Right cardiac atrium (tissue), 5 donors: Measurements from ENCODE around the gene UQCRHL. TPM values are rescaled to one million over a fixed set of nuclear protein-coding genes. Genes with fewer than 3 reads are reported as not detected.
A peak's percentile ranks its signal among the peaks of the same experiment; 100 is the strongest.
"Not testable (repeated sequence)": the region's sequence is repeated elsewhere in the genome, so short reads cannot be mapped to it uniquely, and the experiment has no call there.

Experiments used
- ATAC-seq, 2 donors: fragments of 200-7000 bp; cut with Tn5 transposase; one replicate each; pipeline versions ENCODE4 v1.8.0 to v1.9.1; 2020; ENCODE audit warnings: moderate library complexity in 2 of 2, mild to moderate bottlenecking in 1 of 2
- DNase-seq, 3 donors: peaks; one replicate each; pipeline ENCODE4 v3.0.0-alpha.2; 2020
- H3K27ac ChIP-seq: one replicate; pipeline ENCODE4 v1.5.1; 2013; ENCODE audit warnings: mild to moderate bottlenecking, low read length, control low read depth, moderate library complexity
- H3K27me3 ChIP-seq: one replicate; pipeline ENCODE4 v1.6.1; 2013; ENCODE audit not compliant: control insufficient read depth, insufficient read depth
- H3K4me1 ChIP-seq: one replicate; pipeline ENCODE4 v1.6.1; 2013; ENCODE audit warnings: low read length; ENCODE audit not compliant: control insufficient read depth, insufficient read depth
- H3K4me3 ChIP-seq: one replicate; pipeline ENCODE4 v1.5.1; 2013; ENCODE audit warnings: low read length, control low read depth
- H3K9me3 ChIP-seq: one replicate; pipeline ENCODE4 v1.6.1; 2013; ENCODE audit warnings: low read length; ENCODE audit not compliant: control insufficient read depth
- WGBS: extraction: QIAGEN DNeasy Blood & Tissue Kit; methylation state at CpG from one replicate; pipeline ENCODE4 v1.1.7; 2013; 5-methylcytosine and 5-hydroxymethylcytosine counted together
- intact Hi-C, 4 donors: fragments of 100-400 bp; cut with DNase I; formaldehyde crosslinking; loops; one replicate each; pipeline versions ENCODE4 v1.11.0 to v1.14.0; 2022 to 2023
- long read RNA-seq, 4 donors: library from polyadenylated mRNA; unstranded; transcript quantifications; one replicate each; pipeline ENCODE4 v2.0.0, GENCODE V29; 2020 to 2021
- polyA plus RNA-seq: library from polyadenylated mRNA; stranded (reverse); fragments of 200-250 nt; gene quantifications from one replicate; pipeline ENCODE4 v1.2.3, GENCODE V29; 2013
- total RNA-seq, 4 donors: library from RNA; stranded (reverse); fragmentation: NEBNext Ultra II Directional; extraction: Animal tissue kit (Norgen Biotek cat#: 25700); gene quantifications; one replicate each; pipeline ENCODE4 v1.2.1, GENCODE V29; 2021
- donor health status: healthy with polysubstance abuse.
- donor health status: DM: no; HTN: yes; CAD: no.
- donor health status: DM: no; HTN: no; CAD: no.
- donor health status: DM: no; HTN: yes; CAD: no; lungs with severe emphysema.
- donor health status: DM: yes; HTN: yes; CAD: no.

The UQCRHL gene
- total RNA-seq (1 to 10 TPM; 3.3 to 4.0 (median 3.5) TPM), polyA plus RNA-seq (11.7 TPM)
- long read RNA-seq, donor 1 = 0 reads
- long read RNA-seq, donor 2 = 0 reads
- long read RNA-seq, donor 3 = 0 reads
- long read RNA-seq, donor 4, partial matches to known transcripts = 0 of 1 reads
- long read RNA-seq, donor 4, other reads (novel, unspliced or antisense) = 0 of 1 reads

- H3K4me3 ChIP-seq, intact Hi-C loops, H3K27ac ChIP-seq, ATAC-seq, H3K9me3 ChIP-seq, H3K27me3 ChIP-seq, H3K4me1 ChIP-seq: not testable (repeated sequence)
- 92% methylated on average over 11 of the region's 11 CpGs for WGBS
- DNase-seq = peak in 1 of 3 donors; percentile 0
Measured at GRCh38 chr1:15807549-15807948, at the start of gene UQCRHL. TSS of gene UQCRHL (minus strand) at chr1:15807649. CDS start at chr1:15807649, 0 bp downstream.

GRCh38 chr1:15856888-15857287 lies 49.4 kb upstream of the UQCRHL start:
- H3K4me1 ChIP-seq = peaks cover 6% of the 10 kb centered on the region
- H3K27ac ChIP-seq = no peak overlapping the region
- ATAC-seq = no peak
- intact Hi-C loops = no loop called here
- WGBS = 92% methylated on average over 5 of the region's 5 CpGs
- no peak overlapping the region for H3K4me3 ChIP-seq
- H3K27me3 ChIP-seq = no peaks in the 10 kb centered on the region
- no peaks in the 10 kb centered on the region for H3K9me3 ChIP-seq
- no peak for DNase-seq

- no peaks in the 10 kb centered on the region for H3K27me3 ChIP-seq
- 93% methylated on average over 3 of the region's 3 CpGs for WGBS
- H3K9me3 ChIP-seq = no peaks in the 10 kb centered on the region
- intact Hi-C loops = no loop called here
- ATAC-seq (no peak), DNase-seq (no peak)
- peaks cover 4% of the 10 kb centered on the region for H3K4me1 ChIP-seq
- no peak overlapping the region for H3K4me3 ChIP-seq
- no peak overlapping the region for H3K27ac ChIP-seq
Measured at GRCh38 chr1:15852828-15853302, 45.4 kb upstream of the UQCRHL start.

- 29% methylated on average over 6 of the region's 6 CpGs for WGBS
- peaks cover 4% of the 10 kb centered on the region for H3K4me1 ChIP-seq
Measured at GRCh38 chr1:15852036-15852827, 44.8 kb upstream of the UQCRHL start.

GRCh38 chr1:15851210-15852035 lies 44.0 kb upstream of the UQCRHL start:
- Histone ChIP-seq H3K4me3 (no peak overlapping the region), H3K27me3 (no peaks in the 10 kb centered on the region), H3K4me1 (peaks cover 4% of the 10 kb centered on the region), H3K27ac (peak overlapping the region; percentile 51), H3K9me3 (no peaks in the 10 kb centered on the region)
- 56% methylated on average over 16 of the region's 16 CpGs for WGBS
- DNase-seq (no peak), ATAC-seq (no peak)
- intact Hi-C loops = no loop called here

More at GRCh38 chr1:15852036-15852827, 44.8 kb upstream of the UQCRHL start:
- DNase-seq (no peak), ATAC-seq (no peak)
- H3K9me3 ChIP-seq = no peaks in the 10 kb centered on the region
- intact Hi-C loops = no loop called here
- H3K4me3 ChIP-seq = no peak overlapping the region
- H3K27ac ChIP-seq = peak overlapping the region; percentile 51
- no peaks in the 10 kb centered on the region for H3K27me3 ChIP-seq

GRCh38 chr1:15850471-15851001 lies 43.1 kb upstream of the UQCRHL start:
- Histone ChIP-seq H3K9me3 (no peaks in the 10 kb centered on the region), H3K27ac (peak overlapping the region; percentile 25), H3K4me3 (no peak overlapping the region), H3K27me3 (no peaks in the 10 kb centered on the region), H3K4me1 (peaks cover 4% of the 10 kb centered on the region)
- intact Hi-C loops = no loop called here
- WGBS = 13% methylated on average over 2 of the region's 2 CpGs
- ATAC-seq (no peak), DNase-seq (no peak)

- 2% methylated on average over 16 of the region's 16 CpGs for WGBS
- intact Hi-C loops = loop anchor here in 1 of 4 donors (5.0 kb wide), 1 partner anchor 37 kb away; no protein-coding TSS in a partner anchor
- ATAC-seq = peak in 1 of 2 donors; percentile 1
- peaks cover 4% of the 10 kb centered on the region for H3K4me1 ChIP-seq
- H3K27me3 ChIP-seq = no peaks in the 10 kb centered on the region
- H3K27ac ChIP-seq = peak overlapping the region; percentile 100
- DNase-seq = peak in 2 of 3 donors; percentile 27 to 64
- H3K4me3 ChIP-seq = peak overlapping the region; percentile 100
- no peaks in the 10 kb centered on the region for H3K9me3 ChIP-seq
Measured at GRCh38 chr1:15849775-15850324, 42.4 kb upstream of the UQCRHL start.

- DNase-seq = peak; percentile 82 to 92 (median 92)
- Histone ChIP-seq H3K4me3 (peak overlapping the region; percentile 100), H3K4me1 (peaks cover 4% of the 10 kb centered on the region), H3K9me3 (no peaks in the 10 kb centered on the region), H3K27ac (peak overlapping the region; percentile 100), H3K27me3 (no peaks in the 10 kb centered on the region)
- WGBS = under 1% methylated on average over 44 of the region's 44 CpGs
- intact Hi-C loops = loop anchor here in 1 of 4 donors (5.0 kb wide), 1 partner anchor 38 kb away; no protein-coding TSS in a partner anchor
- peak; percentile 52 to 62 for ATAC-seq
Measured at GRCh38 chr1:15848929-15849774, 41.7 kb upstream of the UQCRHL start.

GRCh38 chr1:15848143-15848928 lies 40.9 kb upstream of the UQCRHL start:
- under 1% methylated on average over 104 of the region's 104 CpGs for WGBS

More at GRCh38 chr1:15848143-15848928, 40.9 kb upstream of the UQCRHL start:
- ATAC-seq = peak; percentile 3 to 8
- no peaks in the 10 kb centered on the region for H3K9me3 ChIP-seq
- no peaks in the 10 kb centered on the region for H3K27me3 ChIP-seq
- intact Hi-C loops = loop anchor here in 1 of 4 donors (5.0 kb wide), 1 partner anchor 39 kb away; no protein-coding TSS in a partner anchor
- peak overlapping the region; percentile 100 for H3K27ac ChIP-seq
- H3K4me1 ChIP-seq = peaks cover 4% of the 10 kb centered on the region
- peak in 2 of 3 donors; percentile 26 to 79 for DNase-seq
- H3K4me3 ChIP-seq = peak overlapping the region; percentile 100
